A673 (cell line): ENCODE results near the gene EFCAB7. TPM values are rescaled to one million over a fixed set of nuclear protein-coding genes. Genes with fewer than 3 reads are reported as not detected.

ENCODE experiments used
- Bru-seq: library from RNA; stranded (reverse); fragments of 400-500 nt; gene quantifications from one replicate; lab custom pipeline; 2021; lab: Mats Ljungman, UMichigan
- BruChase-seq, 2 experiments: library from RNA; stranded (reverse); fragments of 400-500 nt; gene quantifications; one replicate each; lab custom pipeline; 2021; lab: Mats Ljungman, UMichigan
- BruUV-seq: library from RNA; stranded (reverse); fragments of 400-500 nt; replicated peaks from 2 replicates; lab custom pipeline; 2021; lab: Mats Ljungman, UMichigan
- CTCF ChIA-PET: fragments of 300-600 bp; sonication (Branson Sonifier 250); formaldehyde crosslinking; loops from one replicate; lab custom pipeline; 2022; ENCODE audit warnings: antibody characterized with exemption; lab: Charles Lee
- POLR2A ChIA-PET: fragments of 300-600 bp; sonication (Branson Sonifier 250); formaldehyde crosslinking; loops from one replicate; lab custom pipeline; 2022; ENCODE audit warnings: antibody characterized with exemption; ENCODE audit not compliant: low non-redundant PET; lab: Charles Lee
- DNase-seq: peaks from one replicate; pipeline ENCODE4 v3.0.0-alpha.2; 2015; ENCODE audit warnings: low spot score
- H3K27ac ChIP-seq: fragments of 200-600 bp; sonication (generic); 2 replicates; pipeline ENCODE4 v1.5.1; 2016; ENCODE audit warnings: mixed run types, low read depth, mild to moderate bottlenecking, mixed read lengths, antibody characterized with exemption, low read length; ENCODE audit not compliant: poor library complexity, severe bottlenecking
- H3K27me3 ChIP-seq: fragments of 200-600 bp; sonication (generic); replicated peaks from 2 replicates; pipeline ENCODE4 v1.6.1; 2017; ENCODE audit warnings: mixed run types, low read depth, mild to moderate bottlenecking, mixed read lengths, antibody characterized with exemption, low read length; ENCODE audit not compliant: insufficient read depth, poor library complexity
- H3K36me3 ChIP-seq: fragments of 200-600 bp; sonication (generic); 2 replicates; pipeline ENCODE4 v1.6.1; 2016; ENCODE audit warnings: mixed run types, mild to moderate bottlenecking, mixed read lengths, antibody characterized with exemption, low read length; ENCODE audit not compliant: insufficient read depth, poor library complexity, severe bottlenecking
- H3K4me1 ChIP-seq: fragments of 200-600 bp; sonication (generic); 2 replicates; pipeline ENCODE4 v1.6.1; 2017; ENCODE audit warnings: mixed run types, mild to moderate bottlenecking, mixed read lengths, antibody characterized with exemption, low read length; ENCODE audit not compliant: insufficient read depth, poor library complexity, severe bottlenecking
- H3K4me3 ChIP-seq: fragments of 200-600 bp; sonication (generic); 2 replicates; pipeline ENCODE4 v1.5.1; 2016; ENCODE audit warnings: low read depth, mixed run types, mild to moderate bottlenecking, mixed read lengths, low read length; ENCODE audit not compliant: poor library complexity, severe bottlenecking
- H3K9me3 ChIP-seq: fragments of 200-600 bp; sonication (generic); 2 replicates; pipeline ENCODE4 v1.6.1; 2016; ENCODE audit warnings: mixed run types, low read depth, mild to moderate bottlenecking, mixed read lengths, antibody characterized with exemption, low read length; ENCODE audit not compliant: poor library complexity, severe bottlenecking
- CTCF ChIP-seq: fragments of 300-800, 200-600 bp; sonication (generic); conservative IDR thresholded peaks from 2 replicates; pipeline ENCODE4 v1.5.1; 2017; ENCODE audit warnings: low read depth, mild to moderate bottlenecking, antibody characterized with exemption, low read length, moderate library complexity, mixed read lengths
- EZH2 ChIP-seq: fragments of 200-600 bp; sonication (generic); IDR thresholded peaks from 2 replicates; pipeline ENCODE4 v1.6.1; 2017; ENCODE audit warnings: borderline replicate concordance, low read depth, mild to moderate bottlenecking, mixed read lengths, antibody characterized with exemption, low read length; ENCODE audit not compliant: poor library complexity, severe bottlenecking
- intact Hi-C: fragments of 100-400 bp; cut with micrococcal nuclease; formaldehyde crosslinking; loops from one replicate; pipeline ENCODE4 v1.10.0; 2022; ENCODE audit not compliant: unreplicated experiment
- long read RNA-seq: library from polyadenylated mRNA; stranded (forward); transcript quantifications from one replicate; pipeline ENCODE4 v2.0.0, GENCODE V29; 2022
- total RNA-seq: library from RNA; stranded (reverse); gene quantifications from 2 replicates; pipeline ENCODE4 v1.2.3, GENCODE V29; 2021

The EFCAB7 gene
- total RNA-seq (17.8 and 21.6 TPM in 2 replicates), Bru-seq, nascent RNA (percentile 75 among the genes with signal in this experiment), BruChase-seq, experiment 1, labeled RNA remaining after a 2-hour chase (percentile 72 among the genes with signal in this experiment), BruChase-seq, experiment 2, labeled RNA remaining after a 6-hour chase (percentile 66 among the genes with signal in this experiment)
- long read RNA-seq, transcript EFCAB7-201 (14 exons, 2,313 nt): major isoform, 14 of 46 reads
- long read RNA-seq, partial matches to known transcripts: 15 of 46 reads
- long read RNA-seq, other reads (novel, unspliced or antisense): 17 of 46 reads

DNA sequence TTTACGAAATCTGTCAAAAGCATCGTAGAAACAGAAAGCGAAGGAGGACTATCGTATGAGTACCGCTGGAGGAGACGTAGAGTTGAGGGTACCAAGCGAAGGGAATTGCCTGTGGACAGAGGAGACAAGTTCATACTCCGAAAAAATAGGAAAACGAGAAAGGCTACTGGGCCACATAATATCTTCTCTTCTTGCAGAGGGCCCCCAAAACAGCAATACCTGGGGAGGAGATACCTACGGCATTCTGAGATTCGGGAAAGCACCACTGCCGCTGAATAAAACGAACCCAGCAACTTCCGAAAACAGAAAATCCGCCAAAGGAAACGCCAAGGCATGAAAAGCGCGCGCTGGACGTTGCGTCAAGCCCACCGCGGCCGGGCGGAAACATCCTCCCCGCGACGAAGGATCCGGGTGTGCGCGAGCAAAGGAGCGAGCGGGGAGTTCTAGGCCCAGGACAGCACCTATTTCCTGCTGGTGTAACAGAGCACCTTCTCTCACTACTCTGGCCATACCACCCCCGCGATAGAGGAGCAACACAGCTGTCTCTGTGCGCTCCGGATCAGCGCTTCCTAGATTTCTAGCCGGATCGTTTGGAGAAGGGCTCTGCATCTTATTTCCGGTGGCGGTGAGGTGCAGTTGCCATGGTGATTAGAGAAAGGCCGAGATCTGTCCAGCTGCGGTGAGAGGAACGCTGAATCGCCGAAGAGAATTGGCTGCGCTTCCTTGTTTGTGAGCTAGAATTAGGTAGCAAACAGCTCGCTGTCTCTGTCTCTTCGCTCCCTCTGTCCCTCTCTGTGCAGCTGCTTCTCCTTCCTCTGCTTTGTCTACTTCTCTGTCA lies at the start of gene EFCAB7, which contains the start of gene ITGB3BP:
EFCAB7 (plus strand) TSS at position 635 of the 838 bp plus-strand sequence. CDS start 2,048 bp downstream, outside the sequence.
ITGB3BP (minus strand) TSS at position 335 of the 838 bp plus-strand sequence; CDS start at position 243, 92 bp downstream.
- peak within 1 kb of the TSS; percentile 95 for H3K27ac ChIP-seq
- H3K4me1 ChIP-seq: peaks cover 20% of the 10 kb centered on the region
- peak; percentile 97 for DNase-seq
- H3K9me3 ChIP-seq: no peaks in the 10 kb centered on the region
- intact Hi-C loops: no loop called here
- BruUV-seq: no TSS peak
- peak within 1 kb of the TSS; percentile 63 for H3K4me3 ChIP-seq
- ChIA-PET CTCF (no interaction called here), POLR2A (interaction anchor here (0.6 kb wide), 1 partner anchor 95 kb away, joined by 4 read pairs; no protein-coding TSS in a partner anchor)
- no peak for TF ChIP-seq CTCF
- no peak for TF ChIP-seq EZH2
- H3K27me3 ChIP-seq: no peaks in the 10 kb centered on the region
- H3K36me3 ChIP-seq: peaks cover 16% of the 10 kb centered on the region

- DNase-seq: no peak
- CTCF ChIA-PET: no interaction called here
- BruUV-seq: no TSS peak
- no peaks in the 10 kb centered on the region for H3K36me3 ChIP-seq
- no peak overlapping the region for H3K4me3 ChIP-seq
- no peak for TF ChIP-seq CTCF
- TF ChIP-seq EZH2: no peak
- no peak overlapping the region for H3K27ac ChIP-seq
- POLR2A ChIA-PET: no interaction called here
- H3K4me1 ChIP-seq: no peaks in the 10 kb centered on the region
- no peaks in the 10 kb centered on the region for H3K27me3 ChIP-seq
- no peaks in the 10 kb centered on the region for H3K9me3 ChIP-seq
- intact Hi-C loops: no loop called here
Observed at GRCh38 chr1:63475761-63476160, 47.6 kb upstream of the EFCAB7 start.

DNA sequence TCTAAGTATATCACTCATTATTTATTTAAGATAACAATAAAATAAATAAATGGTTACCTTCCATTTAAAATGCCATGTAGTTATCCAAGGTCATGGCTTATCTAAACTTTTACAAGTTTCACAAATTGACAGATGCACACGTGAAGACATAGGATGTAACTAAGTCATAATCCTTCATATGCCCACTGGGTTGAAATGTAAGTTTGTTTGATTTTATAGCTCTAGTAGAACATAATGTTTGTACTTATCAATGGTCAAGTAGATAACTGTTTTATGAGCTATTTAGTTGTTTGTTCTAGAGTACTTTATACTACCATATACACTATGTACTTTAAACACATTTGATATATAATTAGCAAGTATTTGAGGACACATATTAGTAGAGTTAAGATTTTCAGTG lies 43.3 kb upstream of the EFCAB7 start:
- BruUV-seq: no TSS peak
- no peaks in the 10 kb centered on the region for H3K9me3 ChIP-seq
- no peak for TF ChIP-seq CTCF
- no peak for TF ChIP-seq EZH2
- H3K4me3 ChIP-seq: no peak overlapping the region
- no peaks in the 10 kb centered on the region for H3K36me3 ChIP-seq
- CTCF ChIA-PET: no interaction called here
- no peak for DNase-seq
- intact Hi-C loops: no loop called here
- H3K27me3 ChIP-seq: no peaks in the 10 kb centered on the region
- POLR2A ChIA-PET: no interaction called here
- H3K27ac ChIP-seq: no peak overlapping the region
- no peaks in the 10 kb centered on the region for H3K4me1 ChIP-seq
